ENCODE measurements around the gene PDE8A.

- TF ChIP-seq EZH2 (IDR thresholded peaks at IDR 0.05; ENCODE audit: low read length, unreplicated experiment) (no peak), EZH2phosphoT487 (IDR thresholded peaks at IDR 0.05; ENCODE audit: borderline replicate concordance, low read length) (no peak), CTCF (conservative IDR thresholded peaks at IDR 0.05; ENCODE audit: low read depth, low read length) (no peak)
Measured at GRCh38 chr15:85088300-85088699, 106.6 kb downstream of the PDE8A start.

All from PC-3 (cell line).